HFFc6 (cell line): ENCODE results near the gene LAMA2. TPM values are rescaled to one million over a fixed set of nuclear protein-coding genes. Genes with fewer than 3 reads are reported as not detected.

Experiments
- DNase-seq: peaks from one replicate; pipeline ENCODE4 v3.0.0-alpha.2; 2018
- H3K27ac Mint-ChIP-seq: 2 replicates; pipeline ENCODE4 v1.8.0; 2020; ENCODE audit warnings: mild to moderate bottlenecking, mixed read lengths
- H3K27me3 Mint-ChIP-seq: 2 replicates; pipeline ENCODE4 v1.8.0; 2021; ENCODE audit warnings: mild to moderate bottlenecking, moderate library complexity, mixed read lengths; ENCODE audit not compliant: insufficient read depth
- H3K36me3 Mint-ChIP-seq: 2 replicates; pipeline ENCODE4 v1.8.0; 2021; ENCODE audit warnings: low read depth, mixed read lengths
- H3K4me1 Mint-ChIP-seq: 2 replicates; pipeline ENCODE4 v1.8.0; 2020; ENCODE audit warnings: low read depth, mixed read lengths
- H3K4me3 Mint-ChIP-seq: 2 replicates; pipeline ENCODE4 v1.8.0; 2020; ENCODE audit warnings: mild to moderate bottlenecking, moderate library complexity, mixed read lengths
- H3K9me3 Mint-ChIP-seq: 2 replicates; pipeline ENCODE4 v1.8.0; 2020; ENCODE audit warnings: mild to moderate bottlenecking, mixed read lengths
- total RNA-seq, 6 experiments: library from RNA; stranded (reverse); fragmentation: NEBNext Ultra II Directional; extraction: Animal tissue kit (Norgen Biotek cat#: 25700); gene quantifications; 2 replicates in 1 of 6; 3 replicates in 5 of 6; pipeline ENCODE4 v1.2.3, GENCODE V29; 2021
- TF ChIP-seq, protein P1 (sequence below): fragments of 200-600 bp; sonication (generic); IDR thresholded peaks from 2 replicates; pipeline ENCODE4 v1.5.0; 2021; ENCODE audit warnings: antibody characterized with exemption, mild to moderate bottlenecking

Gene LAMA2
- total RNA-seq, 6 experiments from 2014 or later, result 8.2 to 14.3 (median 10.5) TPM

DNA sequence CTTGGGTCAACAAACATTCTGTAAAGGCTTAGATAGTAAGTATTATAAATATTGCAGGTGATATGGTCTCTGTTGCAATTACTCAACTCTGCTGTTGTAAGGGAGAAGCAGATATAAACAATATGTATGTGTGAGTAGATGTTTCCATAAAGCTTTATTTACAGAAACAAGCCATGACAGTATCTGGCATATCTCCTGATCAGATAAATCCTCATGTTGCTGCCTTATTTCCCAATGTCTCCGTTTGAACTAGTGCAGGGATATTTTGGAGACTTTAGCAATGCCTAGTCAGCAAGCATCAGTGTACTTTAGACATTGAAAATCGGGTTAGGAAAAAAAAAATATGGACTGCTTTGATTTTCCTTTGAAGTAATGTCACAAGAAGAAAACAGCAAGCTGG is 96.1 kb downstream of the LAMA2 start:
- H3K4me3 Mint-ChIP-seq, result no peak overlapping the region
- no peak overlapping the region for H3K27ac Mint-ChIP-seq
- H3K9me3 Mint-ChIP-seq, result no peaks in the 10 kb centered on the region
- DNase-seq, result no peak
- H3K4me1 Mint-ChIP-seq, result no peaks in the 10 kb centered on the region
- H3K27me3 Mint-ChIP-seq, result no peaks in the 10 kb centered on the region
- TF ChIP-seq, protein P1, sequence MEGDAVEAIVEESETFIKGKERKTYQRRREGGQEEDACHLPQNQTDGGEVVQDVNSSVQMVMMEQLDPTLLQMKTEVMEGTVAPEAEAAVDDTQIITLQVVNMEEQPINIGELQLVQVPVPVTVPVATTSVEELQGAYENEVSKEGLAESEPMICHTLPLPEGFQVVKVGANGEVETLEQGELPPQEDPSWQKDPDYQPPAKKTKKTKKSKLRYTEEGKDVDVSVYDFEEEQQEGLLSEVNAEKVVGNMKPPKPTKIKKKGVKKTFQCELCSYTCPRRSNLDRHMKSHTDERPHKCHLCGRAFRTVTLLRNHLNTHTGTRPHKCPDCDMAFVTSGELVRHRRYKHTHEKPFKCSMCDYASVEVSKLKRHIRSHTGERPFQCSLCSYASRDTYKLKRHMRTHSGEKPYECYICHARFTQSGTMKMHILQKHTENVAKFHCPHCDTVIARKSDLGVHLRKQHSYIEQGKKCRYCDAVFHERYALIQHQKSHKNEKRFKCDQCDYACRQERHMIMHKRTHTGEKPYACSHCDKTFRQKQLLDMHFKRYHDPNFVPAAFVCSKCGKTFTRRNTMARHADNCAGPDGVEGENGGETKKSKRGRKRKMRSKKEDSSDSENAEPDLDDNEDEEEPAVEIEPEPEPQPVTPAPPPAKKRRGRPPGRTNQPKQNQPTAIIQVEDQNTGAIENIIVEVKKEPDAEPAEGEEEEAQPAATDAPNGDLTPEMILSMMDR, result no peak
- H3K36me3 Mint-ChIP-seq, result no peaks in the 10 kb centered on the region

DNA sequence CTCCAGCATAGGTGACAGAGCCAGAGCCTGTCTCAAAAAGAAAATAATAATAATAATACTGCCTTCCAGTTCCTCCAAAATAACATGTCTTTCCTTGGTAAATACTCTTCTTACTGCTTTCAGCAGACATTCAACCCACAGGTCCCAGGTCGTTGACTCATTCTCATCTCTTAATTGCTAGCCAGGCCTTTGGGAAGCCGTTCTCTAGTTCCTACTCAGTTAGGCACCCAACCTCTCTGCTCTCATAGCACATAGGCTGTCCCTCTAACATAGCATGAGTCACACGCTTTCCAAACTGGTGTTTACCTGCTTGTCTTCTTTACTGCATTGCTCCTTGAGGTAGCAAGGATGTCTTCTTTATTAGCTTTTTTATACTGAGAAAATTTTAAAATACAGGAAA is 98.8 kb downstream of the LAMA2 start:
- Mint-ChIP-seq H3K9me3 (no peaks in the 10 kb centered on the region), H3K36me3 (no peaks in the 10 kb centered on the region), H3K27ac (no peak overlapping the region), H3K27me3 (no peaks in the 10 kb centered on the region), H3K4me3 (no peak overlapping the region), H3K4me1 (no peaks in the 10 kb centered on the region)
- DNase-seq, result no peak
- TF ChIP-seq, protein P1, result no peak

DNA sequence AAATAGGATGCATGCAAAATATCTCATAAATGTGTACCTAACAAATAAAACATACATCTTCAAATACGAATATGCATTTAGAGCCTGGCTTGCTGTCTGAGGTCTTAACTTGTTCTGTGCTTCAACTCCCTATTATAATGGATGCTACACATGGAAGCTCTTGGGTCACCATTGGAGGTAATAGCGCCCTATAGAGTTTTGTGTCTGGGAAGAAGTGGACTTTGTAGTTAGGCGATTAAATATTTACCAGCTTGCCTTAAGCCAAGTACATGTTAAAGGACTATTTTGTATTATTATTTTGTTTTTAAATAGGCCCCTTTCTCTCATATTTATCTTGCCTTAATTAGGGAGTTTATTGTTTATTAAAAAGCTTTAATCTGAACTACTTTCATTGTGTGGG is 107.4 kb downstream of the LAMA2 start:
- Mint-ChIP-seq H3K27ac (no peak overlapping the region), H3K4me3 (no peak overlapping the region), H3K36me3 (no peaks in the 10 kb centered on the region), H3K27me3 (no peaks in the 10 kb centered on the region), H3K9me3 (no peaks in the 10 kb centered on the region), H3K4me1 (no peaks in the 10 kb centered on the region)
- TF ChIP-seq, protein P1, result no peak
- no peak for DNase-seq

DNA sequence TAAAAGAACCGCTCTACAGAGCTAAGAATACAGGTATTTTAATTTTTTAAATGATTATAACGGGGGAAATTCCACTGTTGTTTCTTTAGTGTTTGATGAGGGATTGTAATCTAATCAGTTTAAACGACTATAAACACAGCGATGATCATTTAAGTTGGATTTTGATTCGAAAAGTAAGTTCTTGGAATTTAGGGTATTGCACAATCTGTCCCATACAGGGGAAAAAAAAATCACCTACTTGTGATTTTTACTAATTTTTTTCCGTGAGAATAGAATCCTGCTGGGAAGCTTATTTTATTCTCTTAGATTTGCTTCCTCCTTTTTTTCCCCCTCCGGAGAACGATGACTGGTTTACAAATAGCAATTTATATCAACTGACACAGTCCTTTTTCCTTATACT is 108.0 kb downstream of the LAMA2 start:
- no peaks in the 10 kb centered on the region for H3K4me1 Mint-ChIP-seq
- DNase-seq, result no peak
- H3K27me3 Mint-ChIP-seq, result no peaks in the 10 kb centered on the region
- H3K27ac Mint-ChIP-seq, result no peak overlapping the region
- no peak overlapping the region for H3K4me3 Mint-ChIP-seq
- H3K9me3 Mint-ChIP-seq, result no peaks in the 10 kb centered on the region
- TF ChIP-seq, protein P1, result no peak
- peaks cover 2% of the 10 kb centered on the region; the same call in 1 of the 2 replicates for H3K36me3 Mint-ChIP-seq

DNA sequence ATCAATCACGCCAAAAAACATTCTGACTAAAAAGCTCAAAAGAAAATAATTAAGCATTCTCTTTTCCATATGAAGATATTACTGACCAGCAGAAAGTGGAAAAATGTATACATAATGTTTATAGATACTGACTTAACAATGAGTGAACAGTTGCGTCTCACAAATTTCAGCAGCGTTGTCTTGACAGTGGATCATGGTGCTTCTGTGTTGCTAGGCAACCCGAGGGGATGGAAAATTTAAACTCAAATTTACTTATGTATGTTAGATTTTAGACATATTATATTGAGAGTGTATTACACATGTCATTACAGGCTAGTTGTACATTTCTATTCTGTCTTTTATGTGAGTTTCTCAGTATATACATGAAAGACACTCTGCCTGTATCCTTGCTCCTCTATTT is 110.2 kb downstream of the LAMA2 start:
- TF ChIP-seq, protein P1, result no peak
- DNase-seq, result no peak
- H3K27me3 Mint-ChIP-seq, result no peaks in the 10 kb centered on the region; the same call in 1 of the 2 replicates
- H3K36me3 Mint-ChIP-seq, result peaks cover 13% of the 10 kb centered on the region
- no peaks in the 10 kb centered on the region for H3K4me1 Mint-ChIP-seq
- H3K9me3 Mint-ChIP-seq, result peaks cover 5% of the 10 kb centered on the region; the same call in 1 of the 2 replicates
- H3K4me3 Mint-ChIP-seq, result no peak overlapping the region
- no peak overlapping the region for H3K27ac Mint-ChIP-seq

DNA sequence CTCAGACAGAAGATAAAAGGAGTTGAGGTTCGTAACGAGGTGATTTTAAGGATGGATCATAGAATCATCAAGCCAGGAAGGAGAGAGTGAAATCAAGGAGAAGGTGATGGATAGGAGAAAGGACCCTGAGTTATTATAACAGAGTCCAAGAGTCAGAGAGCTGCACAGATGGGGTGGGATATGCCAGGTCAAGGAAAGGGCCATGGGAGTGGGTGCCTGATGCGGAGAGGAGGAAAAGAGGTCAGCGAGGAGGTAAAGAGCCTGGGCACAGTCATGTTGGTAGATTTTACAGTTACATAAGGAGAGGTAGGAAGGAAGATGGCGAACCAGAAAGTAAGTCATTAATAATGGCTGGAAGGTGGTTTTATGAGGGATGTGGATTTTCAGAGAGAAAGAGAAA is 114.9 kb downstream of the LAMA2 start:
- H3K27me3 Mint-ChIP-seq, result no peaks in the 10 kb centered on the region; the same call in 1 of the 2 replicates
- no peak overlapping the region for H3K4me3 Mint-ChIP-seq
- H3K9me3 Mint-ChIP-seq, result peaks cover 5% of the 10 kb centered on the region; the same call in 1 of the 2 replicates
- no peak for DNase-seq
- no peak overlapping the region for H3K27ac Mint-ChIP-seq
- peaks cover 13% of the 10 kb centered on the region for H3K36me3 Mint-ChIP-seq
- no peaks in the 10 kb centered on the region for H3K4me1 Mint-ChIP-seq
- TF ChIP-seq, protein P1, result no peak
